ENCODE data around the gene PLGRKT.

DNA sequence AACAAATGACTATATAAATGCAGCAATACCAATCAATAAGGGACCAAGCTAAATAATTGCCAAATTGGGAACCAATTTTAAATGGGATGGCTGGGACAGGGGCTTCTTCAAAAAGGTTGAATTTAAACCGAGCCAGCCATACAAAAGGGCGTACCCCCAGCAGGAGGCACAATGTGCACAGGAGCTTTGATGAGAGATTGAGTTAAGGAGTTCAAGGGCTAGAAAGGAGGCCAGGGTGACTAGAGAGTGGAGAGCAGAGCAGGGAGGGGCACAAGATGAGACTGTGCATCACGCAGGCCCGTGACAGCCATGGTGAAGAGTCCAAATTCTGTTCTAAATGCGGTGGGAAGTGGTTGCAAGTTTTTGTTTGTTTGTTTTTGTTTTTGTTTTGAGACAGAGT lies 49.3 kb upstream of the PLGRKT start:
- TF ChIP-seq SIN3A (IDR thresholded peaks at IDR 0.05; ENCODE audit: borderline replicate concordance, insufficient read depth, low read length) (no peak), TAF1 (IDR thresholded peaks at IDR 0.05; ENCODE audit: borderline replicate concordance, insufficient read depth, low read length) (no peak), POLR2AphosphoS5 (IDR thresholded peaks at IDR 0.05; ENCODE audit: low read depth, low read length) (no peak), FOXP2 (optimal IDR thresholded peaks at IDR 0.05; ENCODE audit: borderline replicate concordance, extremely low read depth, extremely low read length, insufficient read depth) (no peak)
- TF ChIP-seq, protein P1, sequence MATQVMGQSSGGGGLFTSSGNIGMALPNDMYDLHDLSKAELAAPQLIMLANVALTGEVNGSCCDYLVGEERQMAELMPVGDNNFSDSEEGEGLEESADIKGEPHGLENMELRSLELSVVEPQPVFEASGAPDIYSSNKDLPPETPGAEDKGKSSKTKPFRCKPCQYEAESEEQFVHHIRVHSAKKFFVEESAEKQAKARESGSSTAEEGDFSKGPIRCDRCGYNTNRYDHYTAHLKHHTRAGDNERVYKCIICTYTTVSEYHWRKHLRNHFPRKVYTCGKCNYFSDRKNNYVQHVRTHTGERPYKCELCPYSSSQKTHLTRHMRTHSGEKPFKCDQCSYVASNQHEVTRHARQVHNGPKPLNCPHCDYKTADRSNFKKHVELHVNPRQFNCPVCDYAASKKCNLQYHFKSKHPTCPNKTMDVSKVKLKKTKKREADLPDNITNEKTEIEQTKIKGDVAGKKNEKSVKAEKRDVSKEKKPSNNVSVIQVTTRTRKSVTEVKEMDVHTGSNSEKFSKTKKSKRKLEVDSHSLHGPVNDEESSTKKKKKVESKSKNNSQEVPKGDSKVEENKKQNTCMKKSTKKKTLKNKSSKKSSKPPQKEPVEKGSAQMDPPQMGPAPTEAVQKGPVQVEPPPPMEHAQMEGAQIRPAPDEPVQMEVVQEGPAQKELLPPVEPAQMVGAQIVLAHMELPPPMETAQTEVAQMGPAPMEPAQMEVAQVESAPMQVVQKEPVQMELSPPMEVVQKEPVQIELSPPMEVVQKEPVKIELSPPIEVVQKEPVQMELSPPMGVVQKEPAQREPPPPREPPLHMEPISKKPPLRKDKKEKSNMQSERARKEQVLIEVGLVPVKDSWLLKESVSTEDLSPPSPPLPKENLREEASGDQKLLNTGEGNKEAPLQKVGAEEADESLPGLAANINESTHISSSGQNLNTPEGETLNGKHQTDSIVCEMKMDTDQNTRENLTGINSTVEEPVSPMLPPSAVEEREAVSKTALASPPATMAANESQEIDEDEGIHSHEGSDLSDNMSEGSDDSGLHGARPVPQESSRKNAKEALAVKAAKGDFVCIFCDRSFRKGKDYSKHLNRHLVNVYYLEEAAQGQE (IDR thresholded peaks at IDR 0.05; ENCODE audit: insufficient read depth in 1 of 2, low read depth in 2 of 2, low read length in 2 of 2), result no peak
